Ecto neural progenitor cell (in vitro differentiated cells): ENCODE measurements around the gene NME9.
"Not testable (repeated sequence)": the region's sequence is repeated elsewhere in the genome, so short reads cannot be mapped to it uniquely, and the experiment has no call there.

Experiments
- DNase-seq: peaks from one replicate; pipeline ENCODE4 v3.0.0-alpha.2; 2018; ENCODE audit warnings: low spot score

The NME9 gene, protein sequence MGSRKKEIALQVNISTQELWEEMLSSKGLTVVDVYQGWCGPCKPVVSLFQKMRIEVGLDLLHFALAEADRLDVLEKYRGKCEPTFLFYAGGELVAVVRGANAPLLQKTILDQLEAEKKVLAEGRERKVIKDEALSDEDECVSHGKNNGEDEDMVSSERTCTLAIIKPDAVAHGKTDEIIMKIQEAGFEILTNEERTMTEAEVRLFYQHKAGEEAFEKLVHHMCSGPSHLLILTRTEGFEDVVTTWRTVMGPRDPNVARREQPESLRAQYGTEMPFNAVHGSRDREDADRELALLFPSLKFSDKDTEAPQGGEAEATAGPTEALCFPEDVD

DNA sequence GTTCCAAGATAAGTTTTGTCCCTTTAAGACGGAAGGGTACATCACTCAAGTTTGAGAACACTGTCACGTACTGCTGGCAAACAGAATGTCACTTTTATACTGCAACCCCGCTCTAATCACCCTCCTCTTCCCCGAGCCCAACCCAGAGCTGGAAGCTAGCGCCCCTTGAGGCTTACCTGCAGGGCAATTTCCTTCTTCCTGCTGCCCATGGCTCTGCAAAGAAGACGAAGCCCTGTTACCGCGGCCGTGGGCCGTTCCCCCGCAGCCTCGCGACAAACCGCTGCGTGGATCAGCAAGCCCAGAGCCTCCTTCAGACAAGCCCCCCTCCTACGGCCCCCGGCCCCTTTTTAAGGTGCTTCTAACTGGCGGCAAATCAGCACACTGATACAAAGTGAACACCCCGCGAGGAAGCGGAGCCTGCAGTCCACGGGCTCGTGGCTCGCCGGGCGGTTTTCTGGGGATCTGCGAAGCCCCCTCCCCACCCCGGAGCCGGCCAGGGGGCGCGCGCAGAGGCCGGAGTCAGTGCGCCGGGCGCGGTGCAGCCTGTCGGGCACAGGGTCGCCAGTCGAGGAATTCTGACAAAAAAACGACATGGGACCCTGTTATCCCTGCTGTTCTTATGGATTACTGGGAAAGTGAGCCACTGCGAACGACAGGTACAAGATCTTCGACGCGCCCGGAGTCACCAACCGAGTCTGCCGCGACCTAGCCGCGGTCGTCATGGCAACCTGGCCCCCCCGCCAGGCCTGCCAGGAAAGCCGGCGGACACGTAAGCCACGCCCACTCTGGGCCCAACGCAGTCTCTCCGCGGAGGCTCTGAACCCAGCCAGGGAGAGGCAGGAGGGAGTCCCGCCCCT is at the start of gene NME9:
TSS of gene NME9 (minus strand) at position 725 of the 857 bp plus-strand sequence. CDS start at position 209, 516 bp downstream.
- peak; percentile 96 for DNase-seq

DNA sequence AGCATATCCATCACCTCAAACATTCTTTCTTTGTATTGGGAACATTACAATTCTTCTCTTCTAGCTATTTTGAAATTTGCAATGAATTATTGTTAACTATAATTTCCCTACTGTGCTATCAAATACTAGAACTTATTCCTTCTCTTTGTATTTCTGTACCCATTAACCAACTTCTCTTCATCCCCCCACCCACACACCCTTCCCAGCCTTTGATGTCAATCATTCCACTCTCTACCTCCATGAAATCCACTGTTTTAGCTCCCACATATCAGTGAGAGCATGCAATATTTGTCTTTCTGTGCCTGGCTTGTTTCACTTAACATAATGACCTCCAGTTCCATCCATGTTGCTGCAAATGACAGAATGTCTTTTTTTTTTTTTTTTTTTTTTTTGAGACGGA is 49.3 kb upstream of the NME9 start:
- no peak for DNase-seq

DNA sequence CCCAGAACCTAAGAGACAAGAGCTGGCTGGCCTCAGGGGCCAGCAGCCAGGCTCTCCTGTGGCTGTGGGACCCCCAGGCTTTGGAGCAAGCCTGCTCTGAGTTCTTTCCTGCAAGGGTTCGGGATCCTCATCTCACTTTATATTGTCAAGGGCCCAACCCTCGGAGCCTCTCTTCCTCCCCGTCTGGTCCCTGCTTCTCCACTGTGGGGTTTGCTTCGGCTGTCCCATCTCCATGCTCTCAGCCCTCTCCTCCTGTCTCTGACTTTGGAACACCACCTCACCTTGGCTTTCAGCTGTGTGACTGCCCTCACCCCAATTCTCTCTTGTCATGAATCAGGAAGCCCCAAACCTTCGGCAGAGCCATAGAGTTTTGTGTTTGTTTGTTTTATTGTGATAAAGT is 48.7 kb upstream of the NME9 start:
- DNase-seq = no peak

DNA sequence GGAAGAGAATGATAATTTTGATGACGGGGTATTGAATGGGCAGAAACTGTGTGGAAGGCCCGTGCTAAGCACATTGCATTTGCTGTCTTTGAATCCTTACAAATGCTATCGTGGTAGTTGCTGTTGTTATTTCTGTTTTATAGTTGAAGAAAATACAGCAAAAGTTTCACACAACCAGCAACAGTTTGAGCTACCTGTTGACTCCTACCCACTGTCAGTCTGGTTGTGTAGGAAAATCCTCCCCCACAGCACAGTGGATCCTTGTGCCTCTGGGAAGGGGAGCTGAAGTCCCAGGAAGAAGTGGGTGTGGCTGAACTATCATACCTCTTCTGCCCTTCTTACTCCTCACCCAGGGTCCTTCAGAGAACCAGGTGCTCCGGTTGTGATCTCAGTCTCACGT is 48.2 kb upstream of the NME9 start:
- DNase-seq = no peak

DNA sequence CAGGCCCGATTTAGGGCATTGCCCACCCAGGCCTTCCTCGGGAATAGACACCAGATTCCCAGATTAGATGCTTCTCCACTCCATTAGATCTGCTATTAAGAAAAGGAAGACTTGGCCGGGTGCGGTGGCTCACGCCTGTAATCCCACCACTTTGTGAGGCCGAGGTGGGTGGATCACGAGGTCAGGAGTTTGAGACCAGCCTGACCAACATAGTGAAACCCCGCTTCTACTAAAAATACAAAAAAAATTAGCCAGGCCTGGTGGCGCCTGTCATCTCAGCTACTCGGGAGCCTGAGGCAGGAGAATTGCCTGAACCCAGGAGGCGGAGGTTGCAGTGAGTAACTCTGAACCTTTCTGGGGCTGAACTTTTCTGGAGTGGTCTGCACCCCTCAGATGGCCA is 47.6 kb upstream of the NME9 start:
- DNase-seq = not testable (repeated sequence)

DNA sequence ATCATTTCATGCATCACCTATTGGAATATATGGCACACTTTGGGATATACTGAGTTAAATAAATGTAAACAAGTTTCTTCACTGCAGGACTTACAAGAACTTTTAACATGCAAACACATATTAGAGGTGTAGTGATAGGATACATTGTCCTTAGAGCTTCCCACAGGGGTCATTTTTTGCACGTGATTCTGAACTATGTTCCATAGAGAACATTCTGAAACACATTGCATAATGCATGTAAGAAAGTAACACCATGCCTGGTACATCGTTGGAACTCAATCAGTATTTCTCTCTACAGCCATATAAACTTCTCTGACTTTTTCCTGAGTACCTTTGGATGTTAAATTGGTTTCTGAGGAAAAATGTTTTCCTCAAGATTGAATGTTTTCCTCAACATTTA is 47.0 kb upstream of the NME9 start:
- no peak for DNase-seq

DNA sequence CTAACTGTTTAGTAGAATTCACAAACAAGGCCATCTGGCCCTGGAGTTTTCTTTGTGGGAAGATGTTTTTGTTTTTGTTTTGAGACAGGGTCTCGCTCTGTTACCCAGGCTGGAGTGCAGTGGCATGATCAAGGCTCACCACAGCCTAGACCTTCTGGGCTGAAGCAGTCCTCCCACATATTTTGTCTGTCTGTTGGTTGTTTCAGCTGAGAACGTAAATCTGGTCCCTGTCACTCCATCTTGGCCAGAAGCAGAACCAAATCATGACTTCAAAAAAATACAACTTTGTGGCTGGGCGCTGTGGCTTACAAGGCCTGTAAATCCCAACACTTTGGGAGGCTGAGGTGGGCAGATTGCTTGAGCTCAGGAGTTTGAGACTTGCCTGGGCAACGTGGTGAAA is 45.8 kb upstream of the NME9 start:
- DNase-seq = no peak

DNA sequence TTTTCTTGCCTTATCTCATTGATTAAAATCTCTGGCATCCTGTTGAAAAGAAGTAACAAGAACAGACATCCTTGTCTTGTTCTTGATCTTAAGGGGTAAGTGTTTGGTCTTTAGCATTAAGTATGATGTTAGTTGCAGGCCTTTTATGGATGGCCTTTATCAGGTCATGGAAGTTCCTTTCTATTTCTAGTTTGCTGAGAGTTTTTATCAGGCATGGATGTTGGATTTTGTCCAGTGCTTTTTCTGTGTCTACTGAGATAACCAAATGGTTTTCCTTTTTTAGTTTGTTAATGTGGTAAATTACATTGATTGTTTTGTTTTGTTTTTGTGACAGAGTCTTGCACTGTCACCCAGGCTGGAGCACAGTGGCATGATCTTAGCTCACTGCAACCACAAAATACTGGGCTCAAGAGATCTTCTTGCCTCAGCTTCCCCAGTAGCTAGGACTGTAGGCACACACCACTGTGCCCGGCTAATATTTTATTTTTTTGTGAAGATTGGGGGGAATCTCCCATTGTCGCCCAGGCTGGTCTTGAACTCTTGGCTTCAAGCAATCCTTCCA is 45.0 kb upstream of the NME9 start:
- no peak for DNase-seq

DNA sequence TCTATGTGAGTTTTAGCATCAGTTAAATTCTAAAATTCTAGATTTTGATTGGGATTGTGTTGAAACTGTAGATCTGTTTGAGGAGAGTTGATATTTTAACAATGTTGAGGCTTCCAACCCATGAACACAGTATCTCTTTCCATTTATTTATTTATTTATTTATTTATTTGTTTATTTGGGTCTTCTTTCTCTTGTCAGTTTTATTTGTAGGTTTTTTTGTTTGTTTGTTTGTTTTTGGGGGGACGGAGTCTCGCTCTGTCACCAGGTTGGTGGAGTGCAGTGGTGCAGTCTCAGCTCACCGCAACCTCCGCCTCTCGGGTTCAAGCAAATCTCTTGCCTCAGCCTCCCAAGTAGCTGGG is 44.1 kb upstream of the NME9 start:
- DNase-seq = no peak

DNA sequence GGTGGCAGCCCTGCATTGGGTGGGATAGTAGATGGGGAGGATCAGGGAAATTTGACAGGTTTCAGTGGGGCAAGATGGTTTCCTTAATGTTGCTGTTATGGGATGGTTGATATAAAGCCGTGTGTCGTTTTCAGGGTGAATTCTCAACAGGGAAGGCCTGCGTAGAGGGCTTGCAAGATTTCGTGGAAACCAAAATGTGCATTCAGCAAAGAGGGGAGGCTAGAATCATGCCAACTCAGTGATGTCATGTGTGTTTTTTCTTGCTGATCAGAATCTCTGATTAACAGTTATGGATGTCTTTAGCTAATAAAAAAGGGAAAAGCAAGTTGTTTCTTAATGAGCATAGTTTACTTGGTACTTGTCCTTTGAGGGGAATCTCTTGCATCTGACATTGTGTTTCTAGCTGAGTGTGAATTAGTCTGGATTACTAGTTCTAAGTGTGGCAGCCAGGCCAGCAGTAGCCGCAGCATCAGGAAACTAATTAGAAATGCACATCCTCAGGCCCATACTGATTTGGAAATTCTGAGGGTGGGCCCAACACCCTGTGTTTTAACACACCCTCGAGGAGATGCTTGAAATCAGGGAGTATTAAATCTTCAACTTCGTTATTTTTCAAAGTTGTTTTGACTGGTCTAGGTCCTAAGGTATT is 43.6 kb upstream of the NME9 start:
- no peak for DNase-seq

DNA sequence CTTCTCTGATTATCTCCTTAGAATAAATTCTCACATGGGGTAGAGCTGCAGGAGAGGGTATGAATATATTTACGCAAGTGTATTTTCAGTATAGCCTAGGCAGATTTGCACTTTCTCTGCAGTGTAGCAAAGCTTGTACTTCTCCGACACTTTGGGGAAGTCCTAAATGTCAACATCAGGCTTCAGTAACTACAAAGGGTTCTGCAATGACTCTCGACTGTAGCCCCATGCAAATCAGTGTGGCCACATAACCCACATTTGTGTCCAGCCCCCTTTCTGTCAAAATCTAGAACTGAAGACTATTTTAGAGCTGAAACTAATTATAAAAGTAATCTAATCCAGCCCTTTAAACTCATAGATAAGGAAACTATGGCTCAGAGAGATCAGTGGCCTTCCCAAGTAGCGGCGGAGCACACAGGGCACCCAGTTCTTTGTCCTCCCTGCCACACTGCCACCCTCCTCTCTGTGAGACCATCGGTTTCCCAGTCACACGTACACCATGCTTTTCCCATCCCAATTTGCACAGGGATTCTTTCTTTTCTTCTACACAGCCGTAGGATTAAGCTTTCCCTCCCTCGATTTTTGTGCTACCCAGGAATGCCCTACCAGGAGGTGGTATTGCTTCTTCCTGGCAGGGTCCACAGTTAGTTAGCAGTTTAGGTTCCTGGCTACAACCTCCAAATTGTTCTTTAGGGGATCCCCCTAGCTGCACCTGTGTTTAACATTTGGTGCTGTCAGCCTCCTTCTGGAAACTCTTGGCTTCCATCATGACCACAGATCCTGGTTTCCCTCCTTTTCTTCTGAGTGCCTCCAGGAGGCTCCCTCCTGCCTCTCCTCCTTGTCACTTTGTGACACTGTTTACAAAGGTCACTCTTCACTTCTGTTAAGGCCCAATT is 41.7 kb upstream of the NME9 start:
- DNase-seq = no peak

DNA sequence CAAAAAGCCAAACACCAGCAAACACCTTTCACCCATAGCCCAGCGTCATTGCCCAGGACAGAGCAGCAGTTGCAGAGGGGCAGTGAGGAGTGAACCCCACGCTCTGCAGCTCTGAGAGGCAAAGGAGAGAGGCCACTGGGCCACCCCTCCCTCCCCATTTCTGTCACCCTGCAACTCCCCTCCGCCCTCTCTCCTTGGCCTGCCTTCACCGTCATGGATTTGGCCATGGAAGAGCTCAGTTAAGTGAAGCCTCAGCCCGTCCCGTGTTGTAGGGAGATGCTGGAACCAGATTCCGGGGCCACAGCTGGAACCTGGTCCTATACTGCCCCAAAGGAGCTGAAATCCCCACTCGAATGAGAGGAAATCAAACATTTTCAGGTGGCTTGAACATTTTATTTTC is 40.7 kb upstream of the NME9 start:
- no peak for DNase-seq

DNA sequence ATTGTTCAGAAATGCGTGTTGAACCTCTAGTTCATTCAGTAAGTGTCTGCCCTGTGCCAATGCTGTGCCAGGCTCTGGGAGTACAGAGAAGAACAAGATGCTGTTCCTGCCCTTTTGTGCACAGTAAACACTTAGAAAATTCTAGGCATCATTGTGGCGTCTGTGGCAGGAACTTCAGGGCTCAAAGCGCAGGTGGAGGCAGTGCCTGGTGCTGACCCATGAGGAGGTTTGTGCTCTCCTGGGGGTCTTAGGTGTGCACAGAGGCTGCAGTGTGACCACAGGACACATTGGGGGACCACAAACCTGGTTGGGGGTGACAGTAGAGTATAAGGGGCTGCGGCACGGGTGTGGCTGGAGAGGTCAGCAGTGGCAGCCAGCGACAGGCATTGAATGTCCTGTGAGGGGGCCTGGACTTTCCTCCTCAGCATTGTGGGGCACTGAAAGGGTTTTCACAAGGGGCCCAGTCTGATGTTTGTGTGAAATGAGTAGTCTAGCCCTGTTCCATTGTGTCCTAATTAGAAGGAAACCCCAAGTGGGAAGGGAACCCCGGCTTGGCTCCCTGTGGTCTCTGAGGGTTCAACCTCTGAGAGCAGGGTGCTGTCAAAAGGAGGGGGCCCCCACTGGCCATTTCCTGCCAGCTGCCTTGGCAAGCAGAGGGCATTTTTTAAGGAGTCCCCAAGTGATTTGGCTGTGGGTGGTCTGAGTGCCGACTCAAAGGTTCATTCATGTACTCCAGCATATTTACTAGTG is 39.7 kb upstream of the NME9 start:
- DNase-seq = no peak

DNA sequence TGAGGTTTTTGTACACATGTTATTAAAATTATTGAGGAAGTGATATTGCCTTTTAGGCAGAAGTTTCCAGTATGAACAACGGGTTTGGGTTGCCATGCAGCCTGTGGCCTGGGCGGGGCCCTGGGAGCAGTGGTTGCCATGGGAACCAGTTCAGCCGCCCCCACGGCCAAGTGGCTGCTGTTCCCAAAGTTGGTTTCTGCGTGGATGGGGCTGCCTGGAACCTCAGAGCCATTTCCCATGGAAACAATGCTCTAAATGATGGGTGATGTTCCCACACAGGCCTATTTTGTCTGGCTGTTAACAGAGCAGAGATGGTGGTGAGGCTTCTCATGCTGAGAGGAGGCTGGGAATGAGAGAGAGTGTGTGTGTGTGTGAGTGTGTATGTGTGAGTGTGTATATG is 38.3 kb upstream of the NME9 start:
- DNase-seq = no peak

DNA sequence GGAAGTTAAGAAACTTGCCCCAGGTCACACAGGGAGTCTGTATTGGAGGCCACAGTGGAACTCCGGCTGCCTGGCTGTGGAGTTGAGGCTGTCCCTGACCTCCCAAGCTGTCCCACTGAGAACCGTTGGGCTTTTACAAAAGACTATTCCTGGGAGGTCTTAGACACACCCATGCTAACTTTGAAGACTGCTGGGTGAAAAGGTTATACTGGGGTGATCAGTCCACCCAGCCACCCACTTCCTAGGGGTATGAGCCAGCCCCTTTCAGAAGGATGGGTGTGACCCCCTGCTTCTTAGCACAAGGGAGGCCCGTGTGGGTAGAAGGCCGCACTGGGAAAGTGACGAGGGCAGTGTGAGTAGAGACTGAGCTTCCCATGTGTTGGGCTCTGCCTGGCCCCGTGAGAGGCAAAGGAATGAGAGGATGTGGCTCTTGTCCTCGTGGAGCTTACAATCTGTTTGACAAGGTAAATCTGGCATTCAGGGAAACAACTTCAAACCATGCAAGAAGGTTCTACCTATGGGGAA is 37.7 kb upstream of the NME9 start:
- DNase-seq = no peak

DNA sequence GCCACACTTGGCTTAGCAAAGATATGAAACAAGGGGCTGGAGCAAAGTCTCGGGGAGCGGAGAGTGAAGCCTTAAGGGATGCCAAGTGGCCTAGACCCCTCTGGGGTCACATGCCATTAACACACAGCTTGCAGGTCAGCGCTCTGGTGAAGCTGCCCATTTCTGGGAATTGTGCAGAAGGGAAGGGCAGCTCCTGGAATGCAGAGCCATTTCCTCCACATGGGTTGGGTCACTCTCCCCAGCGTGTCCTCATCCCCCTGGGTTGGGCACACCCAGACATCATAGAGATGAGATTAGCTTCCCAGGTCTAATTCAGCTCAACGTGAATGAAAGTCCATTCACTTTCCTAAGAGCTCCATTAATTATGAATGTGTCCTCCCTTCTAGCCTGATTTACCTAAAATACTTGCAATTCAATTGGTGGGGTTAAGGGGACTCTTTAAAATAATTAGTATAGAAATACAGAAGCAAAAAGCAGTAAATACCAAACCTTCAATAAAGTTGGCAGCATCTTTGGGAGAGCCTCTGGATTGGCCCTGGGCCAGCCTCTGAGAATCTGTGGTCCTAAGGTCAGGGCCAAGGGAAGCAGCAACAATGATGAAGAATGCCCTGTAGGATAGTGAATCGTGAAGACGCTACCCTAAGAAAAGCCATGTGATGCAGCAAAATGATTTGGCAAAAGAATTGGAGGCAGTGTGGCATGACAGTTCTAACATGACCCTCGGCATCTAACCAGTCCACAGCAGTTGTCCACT is 36.5 kb upstream of the NME9 start:
- no peak for DNase-seq

DNA sequence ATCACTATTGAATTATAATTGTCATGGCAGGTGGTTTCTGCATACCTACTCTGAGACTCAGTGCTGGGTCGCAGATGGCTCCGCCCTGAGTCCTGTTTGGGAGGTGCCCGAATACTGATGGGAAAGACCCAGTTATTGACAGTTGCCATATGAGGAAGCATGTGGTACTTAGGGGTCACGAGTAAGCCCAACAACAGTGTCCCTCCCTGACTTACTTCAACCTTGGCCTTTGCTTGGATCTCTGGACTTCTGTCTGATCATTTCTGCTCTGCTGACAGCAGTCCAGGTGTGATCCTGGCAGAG is 35.6 kb upstream of the NME9 start:
- no peak for DNase-seq

DNA sequence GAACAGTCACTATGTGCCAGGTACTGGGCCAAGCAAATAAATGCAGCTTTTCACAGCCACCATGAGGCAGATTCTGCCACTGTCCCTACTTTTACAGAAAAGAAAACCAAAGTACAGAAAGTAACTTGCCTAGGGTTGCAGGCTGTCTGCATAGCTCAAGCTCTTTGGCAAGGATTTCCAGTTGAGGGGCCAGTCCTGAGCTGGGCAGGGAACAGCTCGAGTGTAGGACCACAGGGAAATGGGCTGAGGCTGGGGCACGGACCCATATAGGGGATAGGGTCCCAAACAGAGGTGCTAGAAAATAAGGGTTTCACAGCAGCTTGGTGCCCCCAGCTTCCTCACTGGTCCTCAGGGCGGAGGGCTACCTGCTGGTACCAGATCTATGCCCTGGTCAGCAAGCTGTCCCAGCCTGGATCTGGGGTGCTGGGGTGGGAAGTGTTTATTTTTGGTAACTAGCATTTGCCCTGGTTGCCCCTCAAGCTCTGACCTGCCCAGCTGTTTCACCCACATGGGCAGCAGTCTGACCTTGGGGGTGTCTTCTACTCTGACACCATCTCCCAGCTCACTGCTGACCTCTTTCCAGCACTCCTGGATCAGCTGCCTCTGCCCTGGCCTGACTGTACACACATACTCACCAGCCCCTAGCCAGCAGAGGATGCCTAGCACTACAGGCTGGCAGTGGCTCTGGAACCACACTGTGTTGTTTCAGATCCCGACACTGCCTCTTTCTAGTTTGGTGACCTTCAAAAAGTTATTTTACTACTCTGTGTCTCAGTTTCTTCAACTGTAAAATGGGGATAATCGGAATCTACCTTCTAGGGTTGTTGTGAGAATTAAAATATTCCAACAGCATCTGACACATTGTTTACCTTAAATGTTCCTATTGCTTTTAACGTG is 35.0 kb upstream of the NME9 start:
- no peak for DNase-seq

DNA sequence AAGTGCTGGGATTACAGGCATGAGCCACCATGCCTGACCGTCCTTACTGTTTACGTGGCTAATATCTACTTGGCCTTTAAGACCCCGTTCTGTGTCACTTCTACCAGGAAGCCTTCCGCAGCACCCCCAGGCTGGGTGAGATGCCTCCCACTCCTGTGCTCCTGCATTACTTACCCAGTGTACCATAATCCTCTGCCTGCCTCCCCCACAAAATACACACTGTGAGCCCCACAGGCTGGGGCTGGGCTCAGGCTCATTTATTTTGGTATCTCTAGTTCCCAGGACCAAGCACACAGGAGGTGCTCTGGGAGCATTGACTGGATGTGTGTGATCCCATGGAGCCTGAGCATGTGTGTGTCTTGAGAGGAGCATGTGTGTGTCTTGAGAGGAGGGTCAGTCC is 33.7 kb upstream of the NME9 start:
- no peak for DNase-seq
